Motor neuron (in vitro differentiated cells): ENCODE measurements around the gene GNAI3. TPM values are rescaled to one million over a fixed set of nuclear protein-coding genes. Genes with fewer than 3 reads are reported as not detected.
A peak's percentile ranks its signal among the peaks of the same experiment; 100 is the strongest.

ENCODE experiments used
- ATAC-seq, 8 experiments: fragments of 200-7000 bp; cut with Tn5 transposase; replicated peaks in 6 of 8; 2 replicates each; pipeline ENCODE4 v1.8.0; 2021; ENCODE audit warnings: mild to moderate bottlenecking in 8 of 8, moderate library complexity in 8 of 8
- H3K27ac ChIP-seq, 2 donors: fragments of 250-450 bp; sonication (Bioruptor Pico); 2 replicates each; pipeline ENCODE4 v1.9.0; 2021; ENCODE audit warnings: antibody characterized with exemption in 2 of 2, mild to moderate bottlenecking in 2 of 2, moderate library complexity in 1 of 2
- H3K4me1 ChIP-seq, 2 donors: fragments of 250-450 bp; sonication (Bioruptor Pico); replicated peaks in 1 of 2; 2 replicates each; pipeline ENCODE4 v1.6.1; 2021; ENCODE audit warnings: antibody characterized with exemption in 2 of 2, mild to moderate bottlenecking in 2 of 2, moderate library complexity in 1 of 2
- H3K4me3 ChIP-seq, 5 donors: fragments of 250-450 bp; sonication (Bioruptor Pico); 2 replicates each; pipeline ENCODE4 v1.9.0; 2021; ENCODE audit warnings: antibody characterized with exemption in 5 of 5, mild to moderate bottlenecking in 5 of 5, moderate library complexity in 4 of 5
- WGBS, 10 experiments: fragments of 450-650 bp; shearing (Covaris generic); methylation state at CpG; one replicate each; pipeline ENCODE4 v1.0.0; 2022; 5-methylcytosine and 5-hydroxymethylcytosine counted together
- in situ Hi-C, 9 experiments: fragments of 400-800 bp; cut with MboI; loops; one replicate each; pipeline ENCODE4 v1.15.0; 2021; ENCODE audit warnings: low sequenced_read_pairs in 9 of 9, low pct_unique_long_range_greater_than_20kb in 2 of 9; ENCODE audit not compliant: unreplicated experiment in 9 of 9
- total RNA-seq, 8 experiments: library from RNA; unstranded; fragments of 300-600 nt; gene quantifications; 2 replicates each; pipeline versions ENCODE4 v1.2.3 to v1.2.4, GENCODE V29; 2022

Gene GNAI3
- total RNA-seq, 8 experiments from 2014 or later = 8.8 to 15.5 (median 13.9) TPM

DNA sequence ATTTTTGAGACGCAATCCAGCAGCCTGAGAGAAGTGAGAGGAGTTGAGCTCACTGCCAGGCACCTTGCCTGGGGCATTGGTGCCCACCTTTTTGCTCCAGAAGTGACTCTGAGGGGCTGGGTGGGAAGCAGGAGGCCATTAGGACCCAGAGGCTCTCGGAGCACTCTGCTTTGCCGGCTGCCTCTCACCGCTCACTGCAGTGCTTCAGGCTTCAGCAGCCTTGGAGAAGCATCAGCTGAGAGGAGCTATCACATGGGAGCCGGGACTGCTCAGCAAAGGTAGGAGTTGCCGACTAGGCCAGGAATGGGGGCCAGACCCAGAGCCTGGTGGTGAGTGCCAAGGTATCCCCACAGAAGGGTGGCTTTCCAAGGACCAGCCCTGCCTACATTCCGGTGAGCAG is 8.7 kb upstream of the GNAI3 start, which contains the start of gene GPR61:
Gene GPR61 (plus strand): TSS at position 197 of the 400 bp plus-strand sequence. CDS start 3,151 bp downstream, outside the sequence.
- in situ Hi-C loops = loop anchor here (10.0 to 25.0 kb wide), 6 partner anchors 85 to 448 kb away; partner anchors contain the start of genes AHCYL1 (in 6 of the 9) and EPS8L3 (in 2 of the 9)
- 21 to 45% (median 40%) methylated on average over 2 to 6 of the region's 7 CpGs; no CpG with 5 or more reads in 5 of the 10 experiments for WGBS, 10 experiments
- ATAC-seq = peak in 5 of 8 experiments; percentile 92 to 97 (median 96)
- Histone ChIP-seq H3K4me1 (peaks cover 0 to 5% of the 10 kb centered on the region in 2 donors), H3K4me3 (peak within 1 kb of the TSS; percentile 10 to 39 (median 32)), H3K27ac (no peak within 1 kb of the TSS)

DNA sequence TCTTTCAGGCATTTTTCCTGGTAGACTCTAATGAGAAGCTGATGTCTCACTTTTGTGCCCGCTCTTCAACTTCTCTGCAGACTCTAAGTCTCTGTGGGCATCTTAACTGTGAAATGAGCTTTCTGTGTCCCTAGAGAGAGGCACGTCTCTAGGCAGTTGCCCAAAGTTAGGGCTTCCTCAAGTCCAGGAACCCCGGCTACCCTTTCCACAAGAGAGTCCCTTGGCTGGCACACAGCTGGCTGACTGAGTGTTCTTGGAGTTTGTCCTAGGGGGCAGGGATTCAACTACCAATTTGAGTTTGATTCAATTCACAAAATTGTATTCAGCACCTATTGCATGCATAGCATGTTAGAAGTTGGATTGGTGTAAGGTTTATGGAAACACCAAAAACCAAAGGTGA is 7.3 kb upstream of the GNAI3 start:
- 0 to 85% (median 59%) methylated on average over 1 to 3 of the region's 3 CpGs; no CpG with 5 or more reads in 2 of the 10 experiments for WGBS, 10 experiments
- in situ Hi-C loops = loop anchor here (10.0 to 25.0 kb wide), 6 partner anchors 84 to 446 kb away; partner anchors contain the start of genes AHCYL1 (in 6 of the 9) and EPS8L3 (in 2 of the 9)
- Histone ChIP-seq H3K4me1 (peaks cover 0 to 13% of the 10 kb centered on the region in 2 donors), H3K4me3 (no peak overlapping the region), H3K27ac (no peak overlapping the region)
- no peak for ATAC-seq

DNA sequence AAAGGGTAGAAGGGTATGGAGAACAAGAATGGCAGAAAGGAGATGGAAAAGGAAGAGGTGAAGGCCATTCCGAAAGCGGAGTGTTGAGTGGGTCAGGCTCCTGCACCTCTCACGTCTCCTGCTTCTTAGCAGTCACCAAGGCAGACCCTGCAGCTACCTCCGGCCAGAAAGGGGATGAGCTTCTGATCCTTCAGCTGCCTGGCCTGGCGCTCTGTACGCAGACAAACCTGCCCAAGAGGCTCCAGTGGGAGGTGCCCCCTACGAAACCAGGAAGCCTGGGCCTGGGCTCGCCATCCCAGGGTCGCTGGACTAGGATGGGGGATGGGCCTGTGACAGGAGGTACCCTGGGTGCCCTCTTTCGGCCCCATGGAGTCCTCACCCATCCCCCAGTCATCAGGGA is 5.8 kb upstream of the GNAI3 start:
- in situ Hi-C loops = loop anchor here (10.0 to 25.0 kb wide), 6 partner anchors 82 to 445 kb away; partner anchors contain the start of genes AHCYL1 (in 6 of the 9) and EPS8L3 (in 2 of the 9)
- no peak overlapping the region for H3K4me3 ChIP-seq
- WGBS, 10 experiments = 50 to 93% (median 82%) methylated on average over 1 to 4 of the region's 10 CpGs; no CpG with 5 or more reads in 4 of the 10 experiments
- no peak overlapping the region for H3K27ac ChIP-seq
- ATAC-seq = no peak
- H3K4me1 ChIP-seq = peaks cover 9 to 26% of the 10 kb centered on the region in 2 donors

DNA sequence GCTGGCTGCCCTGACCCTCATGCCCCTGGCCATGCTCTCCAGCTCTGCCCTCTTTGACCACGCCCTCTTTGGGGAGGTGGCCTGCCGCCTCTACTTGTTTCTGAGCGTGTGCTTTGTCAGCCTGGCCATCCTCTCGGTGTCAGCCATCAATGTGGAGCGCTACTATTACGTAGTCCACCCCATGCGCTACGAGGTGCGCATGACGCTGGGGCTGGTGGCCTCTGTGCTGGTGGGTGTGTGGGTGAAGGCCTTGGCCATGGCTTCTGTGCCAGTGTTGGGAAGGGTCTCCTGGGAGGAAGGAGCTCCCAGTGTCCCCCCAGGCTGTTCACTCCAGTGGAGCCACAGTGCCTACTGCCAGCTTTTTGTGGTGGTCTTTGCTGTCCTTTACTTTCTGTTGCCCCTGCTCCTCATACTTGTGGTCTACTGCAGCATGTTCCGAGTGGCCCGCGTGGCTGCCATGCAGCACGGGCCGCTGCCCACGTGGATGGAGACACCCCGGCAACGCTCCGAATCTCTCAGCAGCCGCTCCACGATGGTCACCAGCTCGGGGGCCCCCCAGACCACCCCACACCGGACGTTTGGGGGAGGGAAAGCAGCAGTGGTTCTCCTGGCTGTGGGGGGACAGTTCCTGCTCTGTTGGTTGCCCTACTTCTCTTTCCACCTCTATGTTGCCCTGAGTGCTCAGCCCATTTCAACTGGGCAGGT is 5.0 kb upstream of the GNAI3 start:
- 13 to 88% (median 59%) methylated on average over 1 to 15 of the region's 24 CpGs; no CpG with 5 or more reads in 3 of the 10 experiments for WGBS, 10 experiments
- peaks cover 9 to 26% of the 10 kb centered on the region in 2 donors for H3K4me1 ChIP-seq
- no peak overlapping the region for H3K27ac ChIP-seq
- ATAC-seq = no peak
- in situ Hi-C loops = loop anchor here (10.0 to 25.0 kb wide), 6 partner anchors 81 to 444 kb away; partner anchors contain the start of genes AHCYL1 (in 6 of the 9) and EPS8L3 (in 2 of the 9)
- H3K4me3 ChIP-seq = no peak overlapping the region

DNA sequence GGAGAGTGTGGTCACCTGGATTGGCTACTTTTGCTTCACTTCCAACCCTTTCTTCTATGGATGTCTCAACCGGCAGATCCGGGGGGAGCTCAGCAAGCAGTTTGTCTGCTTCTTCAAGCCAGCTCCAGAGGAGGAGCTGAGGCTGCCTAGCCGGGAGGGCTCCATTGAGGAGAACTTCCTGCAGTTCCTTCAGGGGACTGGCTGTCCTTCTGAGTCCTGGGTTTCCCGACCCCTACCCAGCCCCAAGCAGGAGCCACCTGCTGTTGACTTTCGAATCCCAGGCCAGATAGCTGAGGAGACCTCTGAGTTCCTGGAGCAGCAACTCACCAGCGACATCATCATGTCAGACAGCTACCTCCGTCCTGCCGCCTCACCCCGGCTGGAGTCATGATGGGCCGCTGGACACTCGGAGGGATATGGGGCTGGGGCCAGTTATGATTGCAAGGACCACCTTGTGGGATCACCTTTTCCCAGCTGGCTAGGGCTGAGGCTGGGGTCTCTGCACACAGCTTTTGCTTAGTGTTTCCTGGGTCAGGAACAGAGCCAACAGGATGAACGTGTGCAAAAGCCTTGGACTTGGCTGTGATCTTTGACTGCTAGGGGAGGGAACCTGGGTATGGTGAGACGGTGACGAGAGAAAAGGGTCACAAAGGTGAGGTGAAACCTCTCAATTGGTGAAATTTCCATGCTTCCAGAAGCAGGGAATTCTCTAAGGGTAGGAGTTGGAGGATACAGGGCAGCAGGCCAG is 4.3 kb upstream of the GNAI3 start:
- no peak for ATAC-seq
- Histone ChIP-seq H3K4me3 (no peak overlapping the region), H3K27ac (no peak overlapping the region), H3K4me1 (peaks cover 9 to 26% of the 10 kb centered on the region in 2 donors)
- 63 to 88% (median 82%) methylated on average over 3 to 12 of the region's 14 CpGs; no CpG with 5 or more reads in 4 of the 10 experiments for WGBS, 10 experiments
- in situ Hi-C loops = loop anchor here (10.0 to 25.0 kb wide), 6 partner anchors 81 to 443 kb away; partner anchors contain the start of genes AHCYL1 (in 6 of the 9) and EPS8L3 (in 2 of the 9)

DNA sequence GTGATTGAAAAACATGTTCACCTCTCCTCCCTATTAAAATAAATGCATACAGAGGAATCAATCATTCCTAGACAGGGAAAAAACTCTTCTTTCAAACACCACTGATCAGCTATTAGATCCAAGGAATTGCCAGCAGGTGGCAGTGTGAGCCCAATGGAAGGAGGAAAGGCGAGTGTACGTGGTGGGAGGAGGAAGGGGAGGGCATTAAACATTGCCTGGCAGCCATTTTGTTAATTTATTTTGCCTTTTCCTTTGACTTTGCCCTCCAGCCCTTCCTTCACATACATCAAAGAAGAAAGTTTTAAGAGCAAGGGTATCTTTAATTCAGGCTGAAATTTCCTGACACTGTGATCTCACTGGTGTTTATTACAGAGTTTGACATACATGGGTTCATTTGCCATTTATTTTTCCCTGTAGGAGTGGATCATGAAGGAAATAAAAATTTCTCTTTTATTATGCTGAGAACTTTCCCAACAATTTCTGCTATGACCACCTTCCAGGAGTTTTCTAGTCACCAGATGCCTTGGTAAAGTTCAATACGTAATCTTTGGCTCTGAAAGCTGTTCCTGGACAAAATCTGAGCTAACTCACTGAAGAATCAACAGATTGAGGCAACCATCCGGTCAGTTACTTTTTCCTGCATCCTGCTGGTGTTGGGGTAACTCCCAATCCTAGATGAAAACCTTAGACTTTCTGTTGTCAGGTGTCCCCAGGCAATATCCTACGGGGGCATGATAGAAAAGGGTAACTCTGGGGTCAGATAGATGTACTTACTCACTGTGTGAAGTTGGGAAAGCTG is 1.9 kb upstream of the GNAI3 start:
- WGBS, 10 experiments = 0 to 83% (median 32%) methylated on average over 1 to 5 of the region's 5 CpGs
- H3K27ac ChIP-seq = peak overlapping the region; percentile 3 to 20
- peaks cover 15 to 33% of the 10 kb centered on the region in 2 donors for H3K4me1 ChIP-seq
- in situ Hi-C loops = loop anchor here (10.0 to 25.0 kb wide), 6 partner anchors 78 to 441 kb away; partner anchors contain the start of genes AHCYL1 (in 6 of the 9) and EPS8L3 (in 2 of the 9)
- ATAC-seq = peak; percentile 26 to 51 (median 40)
- peak overlapping the region; percentile 81 to 97 (median 90) for H3K4me3 ChIP-seq

DNA sequence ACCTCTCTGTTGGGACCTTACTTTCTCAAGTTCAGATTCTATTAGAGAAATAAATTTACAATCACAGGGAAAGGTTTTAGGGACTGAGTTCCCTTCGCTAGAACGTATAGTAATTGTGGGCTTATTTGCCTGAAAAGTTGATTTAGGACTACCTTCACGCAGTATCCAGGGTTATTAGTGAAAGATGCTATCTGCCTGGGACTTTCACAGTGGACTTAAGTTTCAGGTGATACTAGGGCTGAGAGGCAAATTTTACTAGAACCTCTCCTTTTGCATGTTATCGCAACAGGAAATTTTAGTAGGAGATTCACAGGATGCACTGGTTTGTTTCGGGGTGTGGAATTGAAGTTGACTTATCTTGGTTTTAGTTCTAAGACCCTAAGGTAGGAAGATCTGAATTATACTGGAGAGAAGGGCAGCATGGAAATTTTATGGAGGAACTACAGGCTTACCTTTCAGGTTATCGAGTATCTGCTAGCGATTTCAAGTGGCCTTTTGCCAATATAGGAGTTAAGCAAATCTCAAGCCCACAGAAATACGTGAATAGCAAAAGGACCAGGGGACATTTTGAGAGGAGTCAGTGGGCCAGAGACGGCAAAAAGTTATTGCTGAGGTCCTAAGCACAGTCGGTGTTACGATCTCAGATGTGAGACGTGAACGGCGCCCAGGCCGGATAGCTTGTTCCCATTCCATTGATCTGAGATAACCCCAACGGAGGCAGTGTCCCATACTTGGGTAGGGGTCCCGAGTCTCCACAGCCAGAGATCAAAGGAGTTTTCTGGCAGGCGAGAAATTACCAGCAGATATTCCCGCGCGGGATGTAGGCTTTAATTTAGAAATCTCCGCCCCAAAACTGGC is 723 bp upstream of the GNAI3 start:
- in situ Hi-C loops = loop anchor here (10.0 to 25.0 kb wide), 6 partner anchors 77 to 440 kb away; partner anchors contain the start of genes AHCYL1 (in 6 of the 9) and EPS8L3 (in 2 of the 9)
- peak in 7 of 8 experiments; percentile 2 to 19 (median 10) for ATAC-seq
- Histone ChIP-seq H3K4me3 (peak overlapping the region; percentile 81 to 97 (median 90)), H3K27ac (peak overlapping the region; percentile 90 to 93), H3K4me1 (peaks cover 15 to 34% of the 10 kb centered on the region in 2 donors)
- WGBS, 10 experiments = 0 to 60% (median 15%) methylated on average over 1 to 22 of the region's 22 CpGs

DNA sequence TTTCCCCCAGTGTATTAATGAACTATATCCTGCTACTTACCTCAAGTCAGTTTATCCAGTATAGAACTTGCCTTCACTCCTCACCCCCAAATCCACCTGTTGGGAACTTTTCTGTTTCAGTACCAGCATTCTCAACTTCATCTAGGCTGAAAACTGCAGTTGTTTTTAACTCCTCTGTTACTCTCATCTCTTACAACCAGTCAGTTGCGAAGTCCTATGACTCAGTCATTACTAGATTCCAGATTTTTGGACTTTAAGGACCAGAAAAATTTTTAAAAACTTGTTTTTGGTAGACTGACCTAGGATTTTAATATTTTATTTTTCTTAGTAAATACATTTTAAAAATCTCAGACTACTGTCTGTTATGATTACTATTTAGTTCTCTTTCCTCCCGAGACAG is 8.1 kb downstream of the GNAI3 start:
- in situ Hi-C loops = no loop called here
- Histone ChIP-seq H3K27ac (no peak overlapping the region), H3K4me1 (peaks cover 2 to 3% of the 10 kb centered on the region in 2 donors), H3K4me3 (no peak overlapping the region)
- no peak for ATAC-seq
- 50 to 100% (median 90%) methylated on average over 1 to 2 of the region's 2 CpGs; no CpG with 5 or more reads in 3 of the 10 experiments for WGBS, 10 experiments

DNA sequence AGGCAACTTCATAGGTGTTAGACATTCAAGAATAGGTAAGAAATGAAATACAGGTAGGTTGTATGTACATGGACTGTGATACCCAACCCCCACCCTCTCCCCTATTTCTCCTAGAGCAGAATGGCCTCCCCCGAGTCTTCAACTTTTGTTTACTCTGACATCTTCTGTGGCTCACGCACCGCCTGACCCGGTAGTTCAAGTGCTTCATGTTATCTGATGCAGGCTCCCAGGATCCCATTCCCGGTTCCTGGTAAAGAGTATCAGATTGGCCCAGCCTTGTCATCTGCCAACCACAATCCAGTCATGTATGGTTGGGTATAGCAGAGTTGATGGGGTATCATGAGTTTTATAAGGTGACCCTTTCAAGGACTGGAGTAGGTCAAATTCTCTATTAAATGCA is 9.1 kb downstream of the GNAI3 start:
- H3K27ac ChIP-seq = no peak overlapping the region
- no peak overlapping the region for H3K4me3 ChIP-seq
- 77 to 100% (median 90%) methylated on average over 2 to 5 of the region's 5 CpGs; no CpG with 5 or more reads in 3 of the 10 experiments for WGBS, 10 experiments
- H3K4me1 ChIP-seq = peaks cover 2 to 3% of the 10 kb centered on the region in 2 donors
- no peak for ATAC-seq
- in situ Hi-C loops = no loop called here

DNA sequence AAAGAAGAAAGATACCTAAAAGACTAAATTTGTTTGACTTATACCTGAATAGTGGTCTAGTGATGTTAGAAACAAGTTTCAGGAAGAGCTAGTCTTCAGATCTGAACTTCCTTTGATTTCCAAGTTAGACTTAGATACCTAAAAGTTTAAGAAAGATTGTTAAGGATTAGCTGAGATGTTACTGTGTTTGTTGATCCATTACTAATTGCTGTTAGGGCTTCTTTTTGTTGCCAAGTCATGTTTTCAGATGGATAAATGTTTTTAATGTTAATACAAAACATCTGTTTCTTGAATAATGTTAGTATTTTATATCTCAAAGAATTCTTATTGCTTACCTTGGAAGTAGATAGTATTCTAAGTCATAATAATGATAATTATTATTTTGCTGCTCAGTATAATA is 11.6 kb downstream of the GNAI3 start:
- in situ Hi-C loops = no loop called here
- Histone ChIP-seq H3K4me3 (no peak overlapping the region), H3K4me1 (peaks cover 5 to 10% of the 10 kb centered on the region in 2 donors), H3K27ac (no peak overlapping the region)
- ATAC-seq = no peak

DNA sequence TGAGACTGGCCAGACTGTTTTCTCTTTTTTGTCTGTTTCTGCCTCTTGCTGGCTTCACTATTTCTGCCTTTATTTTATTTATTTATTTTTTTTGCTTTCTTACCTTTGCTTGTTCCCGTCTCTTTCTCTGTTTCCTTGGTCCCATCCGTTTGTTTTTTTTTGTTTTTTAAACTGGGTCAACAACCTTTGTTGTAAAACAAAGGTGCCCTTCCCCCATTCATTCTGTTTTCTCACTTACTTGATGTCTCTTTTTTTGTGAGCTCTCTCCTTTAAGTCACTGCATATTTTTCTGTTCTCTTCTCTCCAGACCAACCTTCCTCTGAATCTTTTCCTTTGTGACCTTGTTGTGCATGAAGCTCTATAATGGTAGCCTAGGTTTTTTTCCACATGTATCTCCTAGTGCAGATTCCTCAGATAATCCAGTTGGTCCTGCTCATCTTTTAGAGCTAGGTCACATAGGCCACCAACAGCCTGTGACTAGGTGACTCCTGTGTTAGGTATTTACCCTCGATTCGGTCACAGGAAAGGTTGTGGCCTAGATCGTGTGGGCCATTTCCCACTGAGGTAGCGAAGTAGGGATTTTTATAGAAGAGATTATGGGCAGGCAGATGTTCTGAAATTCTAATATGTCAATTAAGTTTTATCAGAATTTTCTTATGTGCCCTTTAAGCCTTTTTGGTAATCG is 15.9 kb downstream of the GNAI3 start:
- ATAC-seq = no peak
- H3K4me1 ChIP-seq = peaks cover 5 to 8% of the 10 kb centered on the region in 2 donors
- no peak overlapping the region for H3K27ac ChIP-seq
- 55 to 98% (median 77%) methylated on average over 3 to 7 of the region's 7 CpGs for WGBS, 10 experiments
- in situ Hi-C loops = no loop called here
- no peak overlapping the region for H3K4me3 ChIP-seq
